ENCODE results near the gene FES. TPM values are rescaled to one million over a fixed set of nuclear protein-coding genes. Genes with fewer than 3 reads are reported as not detected.

FES gene
- total RNA-seq, 1 donor from 2014 or later, result 48.0 TPM

DNA sequence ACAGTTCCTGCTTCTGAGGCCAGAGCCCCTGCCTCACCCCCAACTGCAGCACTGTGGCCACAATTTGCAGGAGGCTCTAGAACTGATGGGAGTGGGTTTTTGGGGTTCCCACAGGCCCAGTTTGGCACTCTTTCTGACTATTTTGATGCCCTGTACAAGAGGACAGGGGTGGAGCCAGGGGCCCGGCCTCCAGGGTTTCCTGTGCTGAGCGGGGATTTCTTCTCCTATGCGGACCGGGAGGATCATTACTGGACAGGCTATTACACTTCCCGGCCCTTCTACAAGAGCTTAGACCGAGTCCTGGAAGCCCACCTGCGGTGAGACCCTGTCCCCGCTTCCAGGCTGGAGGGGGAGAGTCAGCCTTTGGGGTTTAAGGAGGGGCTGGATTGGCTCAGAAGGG lies 25.7 kb downstream of the FES start:
- H3K4me3 ChIP-seq, result no peak overlapping the region
- H3K27me3 ChIP-seq, result no peaks in the 10 kb centered on the region
- peaks cover 100% of the 10 kb centered on the region for H3K36me3 ChIP-seq
- H3K4me1 ChIP-seq, result no peaks in the 10 kb centered on the region
- intact Hi-C loops (cut with DNase I), result no loop called here
- no peak for ATAC-seq
- TF ChIP-seq, protein P1, sequence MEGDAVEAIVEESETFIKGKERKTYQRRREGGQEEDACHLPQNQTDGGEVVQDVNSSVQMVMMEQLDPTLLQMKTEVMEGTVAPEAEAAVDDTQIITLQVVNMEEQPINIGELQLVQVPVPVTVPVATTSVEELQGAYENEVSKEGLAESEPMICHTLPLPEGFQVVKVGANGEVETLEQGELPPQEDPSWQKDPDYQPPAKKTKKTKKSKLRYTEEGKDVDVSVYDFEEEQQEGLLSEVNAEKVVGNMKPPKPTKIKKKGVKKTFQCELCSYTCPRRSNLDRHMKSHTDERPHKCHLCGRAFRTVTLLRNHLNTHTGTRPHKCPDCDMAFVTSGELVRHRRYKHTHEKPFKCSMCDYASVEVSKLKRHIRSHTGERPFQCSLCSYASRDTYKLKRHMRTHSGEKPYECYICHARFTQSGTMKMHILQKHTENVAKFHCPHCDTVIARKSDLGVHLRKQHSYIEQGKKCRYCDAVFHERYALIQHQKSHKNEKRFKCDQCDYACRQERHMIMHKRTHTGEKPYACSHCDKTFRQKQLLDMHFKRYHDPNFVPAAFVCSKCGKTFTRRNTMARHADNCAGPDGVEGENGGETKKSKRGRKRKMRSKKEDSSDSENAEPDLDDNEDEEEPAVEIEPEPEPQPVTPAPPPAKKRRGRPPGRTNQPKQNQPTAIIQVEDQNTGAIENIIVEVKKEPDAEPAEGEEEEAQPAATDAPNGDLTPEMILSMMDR (IDR thresholded peaks at IDR 0.05), result no peak
- H3K27ac ChIP-seq, result no peak overlapping the region
- no peaks in the 10 kb centered on the region for H3K9me3 ChIP-seq
- DNase-seq, result no peak

DNA sequence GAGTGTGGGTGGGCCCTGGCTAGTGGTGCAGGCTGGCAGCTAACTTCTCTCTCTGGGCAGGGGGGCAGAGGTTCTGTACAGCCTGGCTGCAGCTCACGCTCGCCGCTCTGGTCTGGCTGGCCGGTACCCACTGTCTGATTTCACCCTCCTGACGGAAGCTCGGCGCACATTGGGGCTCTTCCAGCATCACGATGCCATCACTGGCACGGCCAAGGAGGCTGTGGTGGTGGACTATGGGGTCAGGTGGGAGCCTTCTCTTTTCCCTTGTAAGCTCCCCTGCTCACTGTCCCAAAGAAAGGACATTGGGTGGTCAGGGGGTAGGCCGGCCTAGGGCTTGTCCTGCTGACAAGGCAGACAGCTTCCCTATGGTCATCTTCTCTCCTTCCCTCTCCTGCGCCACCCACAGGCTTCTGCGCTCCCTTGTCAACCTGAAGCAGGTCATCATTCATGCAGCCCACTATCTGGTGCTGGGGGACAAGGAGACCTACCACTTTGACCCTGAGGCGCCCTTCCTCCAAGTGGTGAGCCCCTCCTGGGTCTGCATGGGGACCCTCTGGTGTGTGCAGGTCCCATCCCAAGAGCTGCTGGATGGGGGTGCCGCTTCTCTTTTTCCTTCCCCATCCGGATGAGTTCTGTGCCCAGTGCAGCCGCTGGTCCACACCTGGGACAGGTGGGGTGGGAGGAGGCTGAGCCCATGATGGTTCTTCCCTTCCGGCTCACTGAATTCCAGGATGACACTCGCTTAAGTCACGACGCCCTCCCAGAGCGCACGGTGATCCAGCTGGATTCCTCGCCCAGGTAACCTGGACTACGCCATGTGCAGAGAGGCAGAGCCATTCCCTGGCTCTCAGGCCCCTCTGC lies 26.4 kb downstream of the FES start:
- ATAC-seq, result no peak
- H3K4me3 ChIP-seq, result no peak overlapping the region
- H3K27me3 ChIP-seq, result no peaks in the 10 kb centered on the region
- no peaks in the 10 kb centered on the region for H3K9me3 ChIP-seq
- H3K27ac ChIP-seq, result no peak overlapping the region
- DNase-seq, result no peak
- H3K36me3 ChIP-seq, result peaks cover 99% of the 10 kb centered on the region
- intact Hi-C loops (cut with DNase I), result no loop called here
- TF ChIP-seq, protein P1 (IDR thresholded peaks at IDR 0.05), result no peak
- peaks cover 3% of the 10 kb centered on the region for H3K4me1 ChIP-seq

DNA sequence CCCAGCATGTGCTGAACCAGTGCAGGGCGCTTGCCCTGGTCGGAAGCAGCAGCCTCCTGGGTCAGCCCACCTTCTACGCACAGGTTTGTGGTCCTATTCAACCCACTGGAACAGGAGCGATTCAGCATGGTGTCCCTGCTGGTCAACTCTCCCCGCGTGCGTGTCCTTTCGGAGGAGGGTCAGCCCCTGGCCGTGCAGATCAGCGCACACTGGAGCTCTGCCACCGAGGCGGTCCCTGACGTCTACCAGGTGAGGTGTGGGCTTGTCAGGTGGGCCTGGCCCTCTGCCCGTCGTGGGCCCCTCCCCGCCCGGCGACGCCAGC lies 27.0 kb downstream of the FES start:
- TF ChIP-seq, protein P1 (IDR thresholded peaks at IDR 0.05), result no peak
- Histone ChIP-seq H3K4me1 (peaks cover 3% of the 10 kb centered on the region), H3K4me3 (no peak overlapping the region), H3K27me3 (no peaks in the 10 kb centered on the region), H3K27ac (no peak overlapping the region), H3K9me3 (no peaks in the 10 kb centered on the region), H3K36me3 (peaks cover 99% of the 10 kb centered on the region)
- intact Hi-C loops (cut with DNase I), result no loop called here
- ATAC-seq, result no peak
- DNase-seq, result no peak

- intact Hi-C loops (cut with DNase I), result no loop called here
- Histone ChIP-seq H3K4me3 (no peak overlapping the region), H3K36me3 (peaks cover 99% of the 10 kb centered on the region), H3K9me3 (no peaks in the 10 kb centered on the region), H3K27me3 (no peaks in the 10 kb centered on the region), H3K4me1 (peaks cover 3% of the 10 kb centered on the region), H3K27ac (no peak overlapping the region)
- TF ChIP-seq, protein P1 (IDR thresholded peaks at IDR 0.05), result no peak
- ATAC-seq, result no peak
- peak; percentile 63 for DNase-seq
Measured at GRCh38 chr15:90911906-90912769, 27.8 kb downstream of the FES start.

GRCh38 chr15:90912770-90913075 lies 28.4 kb downstream of the FES start:
- H3K36me3 ChIP-seq, result peaks cover 99% of the 10 kb centered on the region
- H3K27ac ChIP-seq, result no peak overlapping the region
- H3K4me3 ChIP-seq, result no peak overlapping the region
- intact Hi-C loops (cut with DNase I), result no loop called here
- no peaks in the 10 kb centered on the region for H3K27me3 ChIP-seq
- TF ChIP-seq, protein P1 (IDR thresholded peaks at IDR 0.05), result no peak
- no peaks in the 10 kb centered on the region for H3K9me3 ChIP-seq
- H3K4me1 ChIP-seq, result peaks cover 3% of the 10 kb centered on the region
- ATAC-seq (no peak), DNase-seq (no peak)
